Measurements from ENCODE around the gene FRRS1. TPM values are rescaled to one million over a fixed set of nuclear protein-coding genes. Genes with fewer than 3 reads are reported as not detected.

Gene FRRS1
- total and polyA plus RNA-seq, 2 of the 4 experiments (the other 2 are of a cell fraction): 3.8 to 23.5 TPM

DNA sequence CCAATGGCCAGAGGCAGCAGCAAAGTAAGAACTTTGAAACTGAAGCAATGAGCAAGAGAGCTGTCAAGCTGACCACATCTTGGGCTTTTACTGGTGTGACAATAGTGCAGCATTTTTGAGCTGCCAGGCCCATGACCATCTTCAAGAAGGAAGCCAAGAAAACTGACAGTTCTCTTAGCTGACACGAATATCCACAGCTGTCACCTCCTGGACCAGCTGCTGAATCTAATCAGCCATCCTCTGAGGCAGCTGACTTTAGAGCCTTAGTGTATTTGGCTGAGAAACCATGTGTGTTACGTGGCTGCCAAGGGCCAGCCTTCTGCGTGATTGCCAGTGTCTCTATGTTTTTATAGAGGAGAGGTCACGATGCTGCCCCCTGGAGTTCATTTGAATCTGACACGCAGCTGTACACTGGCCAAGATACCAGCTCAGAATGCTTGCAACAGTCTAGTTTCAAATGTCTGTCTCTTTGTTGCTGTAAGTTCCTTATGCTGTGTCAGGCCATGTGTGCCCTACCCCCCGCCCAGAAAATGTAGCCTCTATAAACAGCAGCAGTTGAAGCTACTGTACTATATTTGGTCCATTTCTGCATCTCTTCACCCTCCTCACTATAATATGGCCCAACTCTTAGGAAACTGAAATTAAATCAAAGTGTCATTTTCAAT lies 80.8 kb downstream of the FRRS1 start (continued):
- no peak for TF ChIP-seq CHD1 (IDR thresholded peaks at IDR 0.05; ENCODE audit: low read depth, low read length)
- TF ChIP-seq MXI1 (IDR thresholded peaks at IDR 0.05; ENCODE audit: borderline replicate concordance, low read depth, low read length): peak; percentile 54; the same call in 1 of the 2 replicates

DNA sequence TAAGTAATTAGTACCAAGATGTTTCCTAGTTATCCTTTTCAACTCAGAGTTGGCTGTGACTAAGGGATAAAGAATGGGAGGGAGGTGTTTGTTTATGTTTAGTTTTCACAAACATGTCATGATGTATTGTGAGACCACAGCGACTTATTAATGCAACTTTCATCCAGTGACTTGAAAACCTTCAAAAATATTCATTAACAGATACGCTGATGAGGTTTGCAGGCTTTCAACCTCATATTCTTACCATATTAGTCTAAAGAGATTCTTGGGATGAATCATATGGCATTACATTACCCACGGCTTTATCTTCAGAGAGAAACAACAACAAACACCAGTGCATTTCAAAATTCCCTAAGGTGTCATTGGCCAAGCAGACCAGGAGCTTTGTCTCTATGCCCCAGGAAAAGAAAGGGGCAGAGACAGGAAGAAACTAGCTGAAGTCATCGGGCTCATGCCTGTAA lies 84.1 kb downstream of the FRRS1 start:
- H3K27ac ChIP-seq (ENCODE audit: insufficient read depth, low read length): peak overlapping the region; percentile 81
- H3K9me1 ChIP-seq (ENCODE audit: insufficient read depth, low read length): peaks cover 7% of the 10 kb centered on the region; the same call in 1 of the 2 replicates
- ChIA-PET CTCF (interaction anchor here (0.9 kb wide), 1 partner anchor 17 kb away, joined by 3 read pairs; no protein-coding TSS in a partner anchor), POLR2A (ENCODE audit: unreplicated experiment) (interaction anchor here (0.6 kb wide), 2 partner anchors 32 to 78 kb away, joined by 3 read pairs; no protein-coding TSS in a partner anchor)
- no peak overlapping the region for H3K56ac ChIP-seq (ENCODE audit: extremely low read depth, insufficient read depth, low read length)
- no CpG with 5 or more reads among the region's 4 CpGs for WGBS, 2 experiments (ENCODE audit: extremely low coverage in 2 of 2, insufficient read length in 1 of 2)
- peak overlapping the region; percentile 3; the same call in 1 of the 2 replicates for H3K4me2 ChIP-seq (ENCODE audit: low read depth, low read length)
- H4K20me1 ChIP-seq (ENCODE audit: insufficient read depth, low read length): no peaks in the 10 kb centered on the region
- no peak overlapping the region for H2AFZ ChIP-seq (replicated peaks; ENCODE audit: low read length, poor library complexity)
- H3K9ac ChIP-seq (ENCODE audit: low read depth, low read length): no peak overlapping the region
- H2AK5ac ChIP-seq (ENCODE audit: low read depth, low read length): no peak overlapping the region
- no peak overlapping the region for H2BK15ac ChIP-seq (ENCODE audit: low read depth, low read length)
- H4K91ac ChIP-seq (ENCODE audit: insufficient read depth, low read depth, low read length): no peak overlapping the region
- peak overlapping the region; percentile 47 for H2BK120ac ChIP-seq (ENCODE audit: low read depth, low read length)
- H3K27me3 ChIP-seq (ENCODE audit: control insufficient read depth, insufficient read depth, low read length): no peaks in the 10 kb centered on the region
- no peaks in the 10 kb centered on the region for H3K36me3 ChIP-seq (ENCODE audit: control insufficient read depth, insufficient read depth, low read length)
- no peak overlapping the region for H4K5ac ChIP-seq (ENCODE audit: low read depth, low read length)
- H2BK20ac ChIP-seq (ENCODE audit: low read depth, low read length): peak overlapping the region; percentile 64; the same call in 1 of the 2 replicates
- no peaks in the 10 kb centered on the region for H3K79me1 ChIP-seq (ENCODE audit: low read depth in 1 of 2, low read length in 2 of 2)
- peak; percentile 88 for DNase-seq
- dilution Hi-C loops (cut with HindIII; ENCODE audit: low sequenced_read_pairs, unreplicated experiment): no loop called here
- peaks cover 13% of the 10 kb centered on the region for H3K4me1 ChIP-seq (ENCODE audit: control insufficient read depth, insufficient read depth, low read length)
- peak overlapping the region; percentile 92 for H2BK5ac ChIP-seq (ENCODE audit: low read depth, low read length, poor library complexity, severe bottlenecking)
- no peak overlapping the region for H3K14ac ChIP-seq (replicated peaks; ENCODE audit: low read depth, low read length)
- TF ChIP-seq FOS (IDR thresholded peaks at IDR 0.05; ENCODE audit: low read depth, low read length) (peak; percentile 31; the same call in 1 of the 2 replicates), RFX5 (IDR thresholded peaks at IDR 0.05; ENCODE audit: low read depth, low read length) (no peak), SMC3 (IDR thresholded peaks at IDR 0.05; ENCODE audit: low read depth, low read length) (no peak), CEBPB (IDR thresholded peaks at IDR 0.05; ENCODE audit: low read depth, low read length) (peak; percentile 72)
- TF ChIP-seq, protein P1, sequence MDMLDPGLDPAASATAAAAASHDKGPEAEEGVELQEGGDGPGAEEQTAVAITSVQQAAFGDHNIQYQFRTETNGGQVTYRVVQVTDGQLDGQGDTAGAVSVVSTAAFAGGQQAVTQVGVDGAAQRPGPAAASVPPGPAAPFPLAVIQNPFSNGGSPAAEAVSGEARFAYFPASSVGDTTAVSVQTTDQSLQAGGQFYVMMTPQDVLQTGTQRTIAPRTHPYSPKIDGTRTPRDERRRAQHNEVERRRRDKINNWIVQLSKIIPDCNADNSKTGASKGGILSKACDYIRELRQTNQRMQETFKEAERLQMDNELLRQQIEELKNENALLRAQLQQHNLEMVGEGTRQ (IDR thresholded peaks at IDR 0.05; ENCODE audit: low read depth, low read length): no peak
- in situ Hi-C loops (cut with MboI; ENCODE audit: low sequenced_read_pairs): no loop called here
- no TSS peak for BruUV-seq (replicated peaks)
- H3K18ac ChIP-seq (ENCODE audit: low read depth, low read length): peak overlapping the region; percentile 30
- no peaks in the 10 kb centered on the region for H3K9me3 ChIP-seq (ENCODE audit: control insufficient read depth, insufficient read depth, low read length)
- H3K4me3 ChIP-seq (ENCODE audit: insufficient read depth, low read depth, low read length): no peak overlapping the region
- no peak overlapping the region for H3K4ac ChIP-seq (ENCODE audit: low read depth, low read length)
- no peak overlapping the region for H2AK9ac ChIP-seq (replicated peaks; ENCODE audit: low read depth, low read length, poor library complexity)
- H4K8ac ChIP-seq (ENCODE audit: low read depth in 2 of 2, low read length in 2 of 2): peak overlapping the region in 1 of 2 experiments; percentile 66; a peak in 2 of 4 replicates
- H3K23ac ChIP-seq (ENCODE audit: low read depth, low read length): no peak overlapping the region
- intact Hi-C loops (cut with micrococcal nuclease): loop anchor here (5.0 kb wide), 1 partner anchor 415 kb away; no protein-coding TSS in a partner anchor
- peak; percentile 71 for ATAC-seq (ENCODE audit: low read depth)

Data from IMR-90 (cell line).